Measurements from ENCODE around the gene ZIC4.

- TF ChIP-seq CTCF (IDR thresholded peaks at IDR 0.05; ENCODE audit: low read depth, low read length, missing input control) = no peak
- TF ChIP-seq MAX (IDR thresholded peaks at IDR 0.05) = no peak
- no peak for TF ChIP-seq HNF4A (conservative IDR thresholded peaks at IDR 0.05)
- TF ChIP-seq ZBTB33 (IDR thresholded peaks at IDR 0.05) = no peak
- no peak for TF ChIP-seq RAD21 (IDR thresholded peaks at IDR 0.05)
- TF ChIP-seq SP1 (IDR thresholded peaks at IDR 0.05) = no peak
- TF ChIP-seq GABPA (IDR thresholded peaks at IDR 0.05 in 1 of 2, conservative IDR thresholded peaks at IDR 0.05 in 1 of 2) = no peak
- no peak for TF ChIP-seq EGR1 (IDR thresholded peaks at IDR 0.05; ENCODE audit: low read depth in 2 of 2)
- no peak for TF ChIP-seq JUND (IDR thresholded peaks at IDR 0.05)
These were observed 14.2 kb upstream of the ZIC4 start for GRCh38 chr3:147420353-147421183.
